CD4-positive, alpha-beta T cell treated with Interleukin-12 subunit alpha and Interleukin-12 subunit beta, for 1 hour (primary cell): Measurements from ENCODE around the gene SLAMF8.
A peak's percentile ranks its signal among the peaks of the same experiment; 100 is the strongest.

Source experiments
- DNase-seq: peaks from one replicate; pipeline ENCODE4 v3.0.0-alpha.2; 2020

SLAMF8 gene

GRCh38 chr1:159821171-159821867, 5.4 kb upstream of the SLAMF8 start:
- DNase-seq: no peak

DNA sequence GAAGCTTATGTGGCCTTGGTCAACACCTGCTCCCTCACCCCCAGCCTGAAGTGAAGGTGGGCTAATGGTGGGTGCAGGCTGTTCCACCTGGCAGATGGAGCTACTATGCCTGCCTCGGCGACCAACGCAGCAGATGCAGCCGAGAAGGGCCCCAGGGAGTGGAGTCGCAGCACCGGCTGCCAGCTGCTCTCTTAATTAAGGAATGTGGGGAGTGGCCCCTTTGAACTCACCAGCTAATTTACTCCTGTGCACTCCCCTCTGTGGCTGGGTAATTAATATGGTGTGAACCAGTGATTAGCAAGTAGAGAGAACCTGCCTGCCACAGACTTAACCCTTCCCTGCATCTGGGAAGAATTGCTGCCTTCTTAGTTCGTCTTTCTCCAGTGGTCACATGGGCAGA, 3.3 kb upstream of the SLAMF8 start:
- DNase-seq: no peak

DNA sequence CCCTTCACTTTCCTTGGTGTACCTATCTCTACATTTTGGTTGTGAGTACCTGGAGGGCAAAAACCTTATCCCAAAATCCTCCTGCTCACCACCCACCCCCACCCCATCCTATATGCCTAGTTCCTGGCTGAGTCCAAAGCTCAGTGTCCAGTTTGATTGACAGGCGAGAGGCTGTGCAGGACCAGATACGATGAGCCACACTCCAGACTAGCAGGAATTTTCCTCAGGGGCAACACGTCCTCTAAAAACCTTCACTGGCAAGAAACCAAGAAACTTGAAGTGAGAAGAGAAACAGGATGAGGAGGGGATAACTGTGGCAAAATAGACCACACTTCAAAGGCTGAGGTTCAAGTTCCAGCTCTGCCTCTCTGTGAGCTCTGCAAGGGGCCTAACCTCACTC, 1.1 kb upstream of the SLAMF8 start:
- no peak for DNase-seq

- DNase-seq: peak; percentile 9
These were observed 423 bp downstream of the SLAMF8 start for GRCh38 chr1:159827102-159827490.

DNA sequence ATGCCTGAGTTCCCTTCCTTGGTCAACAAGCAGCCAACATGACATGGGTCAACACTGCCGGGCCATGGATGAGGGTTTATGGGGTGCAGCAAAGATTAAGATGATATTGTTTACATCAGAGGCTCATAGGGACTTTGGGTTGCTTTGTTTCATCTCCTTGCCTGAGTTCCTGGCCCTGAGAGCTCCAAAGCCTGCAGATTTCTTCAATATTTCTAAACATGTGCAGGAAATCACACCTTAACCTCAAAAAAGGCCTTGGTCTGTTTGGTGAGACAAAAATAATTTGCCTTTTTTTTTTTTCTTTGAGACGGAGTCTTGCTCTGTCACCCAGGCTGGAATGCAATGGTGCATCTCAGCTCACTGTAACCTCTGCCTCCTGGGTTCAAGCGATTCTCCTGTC, 876 bp downstream of the SLAMF8 start:
- peak; percentile 52 for DNase-seq

DNA sequence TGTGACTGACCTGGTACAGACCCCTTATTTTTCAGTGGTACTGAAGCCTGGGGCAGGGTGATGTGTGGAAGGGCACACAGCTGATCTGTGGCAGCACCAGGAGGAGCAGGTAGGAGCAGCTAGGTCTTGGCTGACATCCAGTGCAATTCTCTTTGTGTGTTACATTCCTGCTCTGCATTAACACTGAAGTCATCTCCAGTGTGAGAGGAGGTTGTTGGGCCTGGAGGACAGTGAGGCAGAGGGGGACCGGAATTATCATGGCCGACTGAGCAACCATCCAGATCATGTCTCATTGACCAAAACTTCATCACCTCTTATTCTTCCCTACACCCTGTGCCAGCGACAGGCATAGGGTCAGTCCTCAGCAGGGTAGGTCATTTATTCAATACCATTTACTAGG, 1.5 kb downstream of the SLAMF8 start:
- DNase-seq: no peak

DNA sequence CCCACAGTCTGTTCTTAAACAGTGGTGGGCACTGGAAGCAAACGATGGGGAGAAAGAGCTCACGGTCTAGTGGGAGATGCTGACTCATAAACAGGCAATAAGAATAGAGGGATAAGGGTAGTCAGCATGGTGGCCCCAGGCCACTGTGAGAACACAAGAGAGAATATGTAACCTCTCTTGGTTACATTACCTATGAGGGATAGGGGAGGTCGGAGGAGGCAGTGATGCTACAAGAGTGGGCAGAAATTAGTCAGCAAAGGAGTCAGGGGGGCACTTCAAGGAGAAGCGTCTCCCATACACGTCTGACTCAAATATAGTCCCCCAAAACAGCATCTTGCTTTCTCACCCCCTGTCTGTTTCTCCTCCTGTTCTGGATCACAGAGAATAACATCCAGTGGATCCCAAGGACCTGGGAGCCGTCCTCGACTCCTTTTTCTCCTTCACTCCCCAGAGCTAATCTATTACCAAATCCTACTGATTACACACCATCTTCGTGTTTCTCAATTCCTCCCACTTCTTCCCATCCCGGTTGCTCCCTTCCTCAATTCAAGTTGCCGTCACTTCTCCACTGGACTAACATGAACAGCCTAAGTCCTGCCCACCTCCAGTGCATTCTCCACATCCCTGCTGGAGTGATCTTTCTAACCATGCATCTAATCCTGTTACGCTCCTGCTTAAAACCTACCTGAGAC, 2.1 kb downstream of the SLAMF8 start:
- no peak for DNase-seq

- DNase-seq: peak; percentile 13
These were observed 2.6 kb downstream of the SLAMF8 start for GRCh38 chr1:159829273-159829634.

DNA sequence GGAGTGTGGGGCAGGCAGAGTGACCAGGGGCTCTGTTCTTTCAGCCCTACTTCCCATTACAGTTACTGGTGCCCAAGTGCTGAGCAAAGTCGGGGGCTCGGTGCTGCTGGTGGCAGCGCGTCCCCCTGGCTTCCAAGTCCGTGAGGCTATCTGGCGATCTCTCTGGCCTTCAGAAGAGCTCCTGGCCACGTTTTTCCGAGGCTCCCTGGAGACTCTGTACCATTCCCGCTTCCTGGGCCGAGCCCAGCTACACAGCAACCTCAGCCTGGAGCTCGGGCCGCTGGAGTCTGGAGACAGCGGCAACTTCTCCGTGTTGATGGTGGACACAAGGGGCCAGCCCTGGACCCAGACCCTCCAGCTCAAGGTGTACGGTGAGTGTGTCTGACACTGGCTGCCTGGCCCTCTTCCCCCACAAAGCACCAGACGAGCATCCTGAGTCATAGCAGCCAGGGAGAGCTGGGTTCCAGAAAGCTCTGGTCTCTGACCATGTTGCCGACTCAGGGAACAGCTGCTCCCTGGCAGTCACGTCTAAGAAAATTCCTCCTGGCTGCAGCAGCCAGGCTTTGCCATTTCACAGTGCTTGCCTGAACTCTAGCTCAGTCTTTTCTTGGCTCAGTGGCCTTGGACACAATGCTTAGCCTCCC, 3.3 kb downstream of the SLAMF8 start:
- no peak for DNase-seq

- no peak for DNase-seq
These were observed 4.0 kb downstream of the SLAMF8 start for GRCh38 chr1:159830722-159831121.

GRCh38 chr1:159831412-159832141, 4.9 kb downstream of the SLAMF8 start:
- no peak for DNase-seq

GRCh38 chr1:159832309-159832708, 5.6 kb downstream of the SLAMF8 start:
- no peak for DNase-seq

DNA sequence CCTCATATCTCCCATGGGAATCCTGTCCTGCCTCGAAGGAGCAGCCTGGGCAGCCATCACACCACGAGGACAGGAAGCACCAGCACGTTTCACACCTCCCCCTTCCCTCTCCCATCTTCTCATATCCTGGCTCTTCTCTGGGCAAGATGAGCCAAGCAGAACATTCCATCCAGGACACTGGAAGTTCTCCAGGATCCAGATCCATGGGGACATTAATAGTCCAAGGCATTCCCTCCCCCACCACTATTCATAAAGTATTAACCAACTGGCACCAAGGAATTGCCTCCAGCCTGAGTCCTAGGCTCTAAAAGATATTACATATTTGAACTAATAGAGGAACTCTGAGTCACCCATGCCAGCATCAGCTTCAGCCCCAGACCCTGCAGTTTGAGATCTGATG, 8.7 kb downstream of the SLAMF8 start:
- no peak for DNase-seq

DNA sequence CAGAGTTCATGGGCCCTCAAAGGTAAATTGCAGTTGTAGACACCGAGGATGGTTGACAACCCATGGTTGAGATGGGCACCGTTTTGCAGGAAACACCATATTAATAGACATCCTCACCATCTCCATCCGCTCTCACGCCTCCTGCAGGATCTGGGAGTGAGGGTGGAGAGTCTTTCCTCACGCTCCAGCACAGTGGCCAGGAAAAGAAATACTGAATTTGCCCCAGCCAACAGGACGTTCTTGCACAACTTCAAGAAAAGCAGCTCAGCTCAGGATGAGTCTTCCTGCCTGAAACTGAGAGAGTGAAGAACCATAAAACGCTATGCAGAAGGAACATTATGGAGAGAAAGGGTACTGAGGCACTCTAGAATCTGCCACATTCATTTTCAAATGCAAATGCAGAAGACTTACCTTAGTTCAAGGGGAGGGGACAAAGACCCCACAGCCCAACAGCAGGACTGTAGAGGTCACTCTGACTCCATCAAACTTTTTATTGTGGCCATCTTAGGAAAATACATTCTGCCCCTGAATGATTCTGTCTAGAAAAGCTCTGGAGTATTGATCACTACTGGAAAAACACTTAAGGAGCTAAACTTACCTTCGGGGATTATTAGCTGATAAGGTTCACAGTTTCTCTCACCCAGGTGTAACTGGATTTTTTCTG, 9.3 kb downstream of the SLAMF8 start:
- DNase-seq: no peak

GRCh38 chr1:159838715-159839114, 12.0 kb downstream of the SLAMF8 start:
- no peak for DNase-seq

- DNase-seq: no peak
These were observed 12.6 kb downstream of the SLAMF8 start for GRCh38 chr1:159839116-159839849.

- DNase-seq: no peak
These were observed 15.1 kb downstream of the SLAMF8 start for GRCh38 chr1:159841749-159842148.

- no peak for DNase-seq
These were observed 16.8 kb downstream of the SLAMF8 start for GRCh38 chr1:159843459-159843858.

DNA sequence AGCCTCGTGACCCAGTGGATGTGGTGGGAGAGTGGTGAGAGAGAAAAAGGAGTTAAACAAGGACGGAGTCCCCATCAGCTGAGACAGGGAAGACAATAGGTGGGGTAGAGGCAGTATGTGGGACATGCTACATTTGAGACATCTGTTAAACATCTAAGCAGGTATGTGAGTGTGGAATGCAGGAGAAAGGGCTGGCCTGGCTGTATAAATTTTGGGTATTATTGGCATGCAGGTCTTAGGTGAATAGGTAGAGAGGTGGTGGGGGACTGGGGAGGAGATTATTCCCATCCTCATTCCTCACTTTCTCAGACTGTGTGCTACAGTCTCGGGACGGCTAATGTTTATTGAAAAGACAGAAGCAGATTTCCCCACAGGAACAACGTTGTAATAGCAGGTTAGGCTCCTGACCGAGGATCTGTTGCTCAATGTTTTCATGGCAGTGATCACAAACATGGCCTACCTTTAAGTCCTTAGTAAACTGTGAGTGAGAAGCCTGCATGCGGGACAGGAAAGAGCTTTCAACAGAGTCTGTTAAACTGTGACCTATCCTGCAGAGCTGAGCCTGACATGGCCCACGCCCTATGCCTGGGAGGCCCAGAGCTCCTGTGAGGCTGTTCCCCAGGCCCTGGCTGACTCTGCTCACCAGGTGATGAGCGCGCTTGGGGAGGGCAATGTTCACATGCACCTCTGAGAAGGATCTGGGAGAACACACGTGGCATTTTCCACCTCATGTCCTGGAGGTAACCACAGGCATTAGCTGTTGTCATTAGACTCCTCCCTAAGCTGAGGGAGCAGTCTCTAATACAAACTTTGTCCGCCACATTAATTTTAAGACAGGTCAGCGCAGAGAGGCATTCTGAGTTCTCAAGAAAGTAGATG, 19.3 kb downstream of the SLAMF8 start:
- DNase-seq: no peak

GRCh38 chr1:159847231-159847630, 20.6 kb downstream of the SLAMF8 start:
- no peak for DNase-seq

GRCh38 chr1:159848326-159848725, 21.7 kb downstream of the SLAMF8 start:
- DNase-seq: no peak
